ENCODE results near the gene DSN1. TPM values are rescaled to one million over a fixed set of nuclear protein-coding genes. Genes with fewer than 3 reads are reported as not detected.

The DSN1 gene
- polyA plus RNA-seq, 2 of the 4 experiments (the other 2 are of a cell fraction): 38.2 to 41.3 TPM

DNA sequence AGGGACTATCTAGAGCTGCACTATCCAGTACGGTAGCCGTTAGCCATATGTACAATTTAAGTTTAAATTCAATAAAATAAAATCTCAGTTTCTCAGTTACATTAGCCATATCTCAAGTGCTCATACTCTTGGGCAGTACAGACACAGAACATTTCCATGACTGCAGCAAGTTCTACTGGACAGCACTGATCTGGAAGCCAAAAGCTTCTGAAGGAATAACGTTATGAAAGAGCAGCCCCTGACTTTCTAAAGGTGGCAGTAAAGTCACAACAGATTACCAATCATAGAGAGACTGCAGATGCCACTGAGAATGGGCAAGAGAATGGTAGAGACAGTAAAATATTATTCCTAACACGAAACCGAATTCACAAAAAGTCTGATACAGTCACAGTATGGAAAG is 64.4 kb downstream of the DSN1 start:
- WGBS (ENCODE audit: missing lambda C conversion rate): 90% methylated on average over 5 of the region's 5 CpGs
- Histone ChIP-seq H3K4me2 (no peak overlapping the region), H3K4me1 (no peaks in the 10 kb centered on the region), H3K9me3 (no peaks in the 10 kb centered on the region), H3K27ac (no peak overlapping the region), H3K4me3 (no peak overlapping the region)
- DNase-seq (ENCODE audit: low read depth in 1 of 2, low spot score in 1 of 2) (no peak), ATAC-seq (no peak), FAIRE-seq (no peak)
- CTCF ChIA-PET: interaction anchor here (0.6 to 1.4 kb wide), 3 partner anchors 13 to 247 kb away, joined by 3 to 4 read pairs (median 3); no protein-coding TSS in a partner anchor
- POLR2A ChIA-PET: no interaction called here
- TF ChIP-seq FOXS1 (CRISPR knock-in tag; IDR thresholded peaks at IDR 0.05) (no peak), CHD2 (IDR thresholded peaks at IDR 0.05; ENCODE audit: low read length, partially characterized antibody) (no peak), MAFK (IDR thresholded peaks at IDR 0.05; ENCODE audit: partially characterized antibody) (no peak)

- Histone ChIP-seq H3K4me1 (no peaks in the 10 kb centered on the region), H3K4me3 (no peak overlapping the region), H3K9me3 (no peaks in the 10 kb centered on the region), H3K4me2 (no peak overlapping the region), H3K27ac (no peak overlapping the region)
- DNase-seq (ENCODE audit: low read depth in 1 of 2, low spot score in 1 of 2) (no peak), FAIRE-seq (no peak), ATAC-seq (no peak)
- ChIA-PET POLR2A (no interaction called here), CTCF (interaction anchor here (1.3 kb wide), 1 partner anchor 21 kb away, joined by 3 read pairs; no protein-coding TSS in a partner anchor)
- TF ChIP-seq EHMT2 (IDR thresholded peaks at IDR 0.05; ENCODE audit: low read depth) (no peak), EHF (CRISPR knock-in tag; IDR thresholded peaks at IDR 0.05) (no peak), NR3C1 (IDR thresholded peaks at IDR 0.05) (no peak), ESRRA (IDR thresholded peaks at IDR 0.05; ENCODE audit: borderline replicate concordance, low read length) (no peak), JUNB (IDR thresholded peaks at IDR 0.05) (no peak), RARB (CRISPR knock-in tag; IDR thresholded peaks at IDR 0.05) (no peak), SREBF2 (IDR thresholded peaks at IDR 0.05) (no peak), MAZ (IDR thresholded peaks at IDR 0.05; ENCODE audit: borderline replicate concordance, low read depth, low read length) (no peak), ELK1 (IDR thresholded peaks at IDR 0.05; ENCODE audit: low read depth, low read length) (no peak), ZNF302 (CRISPR knock-in tag; IDR thresholded peaks at IDR 0.05) (no peak), KDM1A (IDR thresholded peaks at IDR 0.05; ENCODE audit: low read depth) (no peak), HDAC2 (IDR thresholded peaks at IDR 0.05) (no peak), BHLHE40 (IDR thresholded peaks at IDR 0.05; ENCODE audit: low read depth, low read length) (no peak), CBX2 (IDR thresholded peaks at IDR 0.05; ENCODE audit: borderline replicate concordance, low read depth) (no peak), ZC3H11A (IDR thresholded peaks at IDR 0.05) (no peak)
- TF ChIP-seq, protein P1, sequence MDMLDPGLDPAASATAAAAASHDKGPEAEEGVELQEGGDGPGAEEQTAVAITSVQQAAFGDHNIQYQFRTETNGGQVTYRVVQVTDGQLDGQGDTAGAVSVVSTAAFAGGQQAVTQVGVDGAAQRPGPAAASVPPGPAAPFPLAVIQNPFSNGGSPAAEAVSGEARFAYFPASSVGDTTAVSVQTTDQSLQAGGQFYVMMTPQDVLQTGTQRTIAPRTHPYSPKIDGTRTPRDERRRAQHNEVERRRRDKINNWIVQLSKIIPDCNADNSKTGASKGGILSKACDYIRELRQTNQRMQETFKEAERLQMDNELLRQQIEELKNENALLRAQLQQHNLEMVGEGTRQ (IDR thresholded peaks at IDR 0.05): no peak
- TF ChIP-seq, protein P2, sequence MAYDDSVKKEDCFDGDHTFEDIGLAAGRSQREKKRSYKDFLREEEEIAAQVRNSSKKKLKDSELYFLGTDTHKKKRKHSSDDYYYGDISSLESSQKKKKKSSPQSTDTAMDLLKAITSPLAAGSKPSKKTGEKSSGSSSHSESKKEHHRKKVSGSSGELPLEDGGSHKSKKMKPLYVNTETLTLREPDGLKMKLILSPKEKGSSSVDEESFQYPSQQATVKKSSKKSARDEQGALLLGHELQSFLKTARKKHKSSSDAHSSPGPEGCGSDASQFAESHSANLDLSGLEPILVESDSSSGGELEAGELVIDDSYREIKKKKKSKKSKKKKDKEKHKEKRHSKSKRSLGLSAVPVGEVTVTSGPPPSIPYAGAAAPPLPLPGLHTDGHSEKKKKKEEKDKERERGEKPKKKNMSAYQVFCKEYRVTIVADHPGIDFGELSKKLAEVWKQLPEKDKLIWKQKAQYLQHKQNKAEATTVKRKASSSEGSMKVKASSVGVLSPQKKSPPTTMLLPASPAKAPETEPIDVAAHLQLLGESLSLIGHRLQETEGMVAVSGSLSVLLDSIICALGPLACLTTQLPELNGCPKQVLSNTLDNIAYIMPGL (CRISPR knock-in tag; IDR thresholded peaks at IDR 0.05; ENCODE audit: borderline replicate concordance): no peak
- TF ChIP-seq, protein P3, sequence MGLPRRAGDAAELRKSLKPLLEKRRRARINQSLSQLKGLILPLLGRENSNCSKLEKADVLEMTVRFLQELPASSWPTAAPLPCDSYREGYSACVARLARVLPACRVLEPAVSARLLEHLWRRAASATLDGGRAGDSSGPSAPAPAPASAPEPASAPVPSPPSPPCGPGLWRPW (IDR thresholded peaks at IDR 0.05): no peak
- TF ChIP-seq, protein P4, sequence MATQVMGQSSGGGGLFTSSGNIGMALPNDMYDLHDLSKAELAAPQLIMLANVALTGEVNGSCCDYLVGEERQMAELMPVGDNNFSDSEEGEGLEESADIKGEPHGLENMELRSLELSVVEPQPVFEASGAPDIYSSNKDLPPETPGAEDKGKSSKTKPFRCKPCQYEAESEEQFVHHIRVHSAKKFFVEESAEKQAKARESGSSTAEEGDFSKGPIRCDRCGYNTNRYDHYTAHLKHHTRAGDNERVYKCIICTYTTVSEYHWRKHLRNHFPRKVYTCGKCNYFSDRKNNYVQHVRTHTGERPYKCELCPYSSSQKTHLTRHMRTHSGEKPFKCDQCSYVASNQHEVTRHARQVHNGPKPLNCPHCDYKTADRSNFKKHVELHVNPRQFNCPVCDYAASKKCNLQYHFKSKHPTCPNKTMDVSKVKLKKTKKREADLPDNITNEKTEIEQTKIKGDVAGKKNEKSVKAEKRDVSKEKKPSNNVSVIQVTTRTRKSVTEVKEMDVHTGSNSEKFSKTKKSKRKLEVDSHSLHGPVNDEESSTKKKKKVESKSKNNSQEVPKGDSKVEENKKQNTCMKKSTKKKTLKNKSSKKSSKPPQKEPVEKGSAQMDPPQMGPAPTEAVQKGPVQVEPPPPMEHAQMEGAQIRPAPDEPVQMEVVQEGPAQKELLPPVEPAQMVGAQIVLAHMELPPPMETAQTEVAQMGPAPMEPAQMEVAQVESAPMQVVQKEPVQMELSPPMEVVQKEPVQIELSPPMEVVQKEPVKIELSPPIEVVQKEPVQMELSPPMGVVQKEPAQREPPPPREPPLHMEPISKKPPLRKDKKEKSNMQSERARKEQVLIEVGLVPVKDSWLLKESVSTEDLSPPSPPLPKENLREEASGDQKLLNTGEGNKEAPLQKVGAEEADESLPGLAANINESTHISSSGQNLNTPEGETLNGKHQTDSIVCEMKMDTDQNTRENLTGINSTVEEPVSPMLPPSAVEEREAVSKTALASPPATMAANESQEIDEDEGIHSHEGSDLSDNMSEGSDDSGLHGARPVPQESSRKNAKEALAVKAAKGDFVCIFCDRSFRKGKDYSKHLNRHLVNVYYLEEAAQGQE (IDR thresholded peaks at IDR 0.05): no peak
- WGBS (ENCODE audit: missing lambda C conversion rate): 94% methylated on average over 4 of the region's 4 CpGs
Measured at GRCh38 chr20:36703530-36703929, 70.0 kb downstream of the DSN1 start.

Other genes with a start within 250 kb of the DSN1 start
- gene MYL9, start 232.2 kb downstream of the DSN1 start, polyA plus RNA-seq (2011; rRNA removed): 1.9 and 2.2 TPM in 2 replicates
- 29.5 to 37.3 TPM (median 34.0 TPM) in 3 replicates for gene MYL9, start 232.2 kb downstream of the DSN1 start, polyA plus RNA-seq (2017; fragmentation: RNase III; extraction: RNeasy Plus Mini Kit Qiagen cat#74134 plus additional on column Dnase treatment)
- gene TGIF2, start 200.2 kb downstream of the DSN1 start, polyA plus RNA-seq (2011; rRNA removed): 5.1 and 5.5 TPM in 2 replicates
- gene TGIF2, start 200.2 kb downstream of the DSN1 start, polyA plus RNA-seq (2017; fragmentation: RNase III; extraction: RNeasy Plus Mini Kit Qiagen cat#74134 plus additional on column Dnase treatment): 4.0 to 4.9 TPM (median 4.1 TPM) in 3 replicates
- 344 and 345 TPM in 2 replicates for gene RAB5IF, start 168.0 kb downstream of the DSN1 start, polyA plus RNA-seq (2011; rRNA removed)
- 234 to 255 TPM (median 246 TPM) in 3 replicates for gene RAB5IF, start 168.0 kb downstream of the DSN1 start, polyA plus RNA-seq (2017; fragmentation: RNase III; extraction: RNeasy Plus Mini Kit Qiagen cat#74134 plus additional on column Dnase treatment)
- 0.04 and 0.06 TPM in 2 replicates for gene SLA2, start 127.6 kb downstream of the DSN1 start, polyA plus RNA-seq (2011; rRNA removed)
- gene SLA2, start 127.6 kb downstream of the DSN1 start, polyA plus RNA-seq (2017; fragmentation: RNase III; extraction: RNeasy Plus Mini Kit Qiagen cat#74134 plus additional on column Dnase treatment): 0.03 TPM in 1 of 3 replicates, not detected in the others
- gene NDRG3, start 27.7 kb downstream of the DSN1 start, polyA plus RNA-seq (2011; rRNA removed): 34.4 and 55.1 TPM in 2 replicates
- 29.0 to 32.2 TPM (median 30.6 TPM) in 3 replicates for gene NDRG3, start 27.7 kb downstream of the DSN1 start, polyA plus RNA-seq (2017; fragmentation: RNase III; extraction: RNeasy Plus Mini Kit Qiagen cat#74134 plus additional on column Dnase treatment)
- 0.09 and 0.17 TPM in 2 replicates for gene TLDC2, start 102.4 kb upstream of the DSN1 start, polyA plus RNA-seq (2011; rRNA removed)
- gene TLDC2, start 102.4 kb upstream of the DSN1 start, polyA plus RNA-seq (2017; fragmentation: RNase III; extraction: RNeasy Plus Mini Kit Qiagen cat#74134 plus additional on column Dnase treatment): 0.04 TPM in 1 of 3 replicates, not detected in the others
- gene SAMHD1, start 177.9 kb upstream of the DSN1 start, polyA plus RNA-seq (2011; rRNA removed): 9.8 and 10.0 TPM in 2 replicates
- 11.1 to 13.0 TPM (median 11.7 TPM) in 3 replicates for gene SAMHD1, start 177.9 kb upstream of the DSN1 start, polyA plus RNA-seq (2017; fragmentation: RNase III; extraction: RNeasy Plus Mini Kit Qiagen cat#74134 plus additional on column Dnase treatment)